Endothelial cell of umbilical vein (primary cell): ENCODE data around the gene KIF21B. TPM values are rescaled to one million over a fixed set of nuclear protein-coding genes. Genes with fewer than 3 reads are reported as not detected.

Experiments
- BruUV-seq: library from RNA; stranded (reverse); fragments of 400-500 nt; replicated peaks from 2 replicates; lab custom pipeline; 2021; lab: Mats Ljungman, UMichigan
- CTCF ChIA-PET: fragments of 300-600, 350-600 bp; sonication (Branson Sonifier 250); formaldehyde crosslinking; loops from one replicate; lab custom pipeline; 2021; ENCODE audit warnings: antibody characterized with exemption, inconsistent platforms; lab: Charles Lee
- POLR2A ChIA-PET: fragments of 300-600, 350-600 bp; sonication (Branson Sonifier 250); formaldehyde crosslinking; loops from one replicate; lab custom pipeline; 2021; ENCODE audit warnings: antibody characterized with exemption, inconsistent platforms; lab: Charles Lee
- DNase-seq: peaks from one replicate; pipeline ENCODE4 v3.0.0-alpha.2; 2011; ENCODE audit warnings: low read depth, low spot score
- FAIRE-seq: peaks from 2 replicates; lab custom pipeline; 2011; peaks lifted over from hg19 to GRCh38; lab: Jason Lieb, UNC
- H2AFZ ChIP-seq: 2 replicates; pipeline ENCODE4 v1.6.0; 2012; ENCODE audit warnings: low read depth, low read length, control low read depth, inconsistent platforms
- H3K27ac ChIP-seq: 2 replicates; pipeline ENCODE4 v1.5.1; 2011; ENCODE audit warnings: low read depth, mild to moderate bottlenecking, control low read depth, low read length, moderate library complexity; ENCODE audit not compliant: insufficient read depth
- H3K27me3 ChIP-seq, 2 experiments: 2 replicates each; pipeline versions ENCODE4 v1.6.0 to v1.6.1; 2011; ENCODE audit warnings: low read length in 2 of 2, mixed read lengths in 1 of 2; ENCODE audit not compliant: control insufficient read depth in 2 of 2, insufficient read depth in 2 of 2
- H3K36me3 ChIP-seq, 2 experiments: 2 replicates in 1 of 2; 3 replicates in 1 of 2; pipeline ENCODE4 v1.5.1; 2011; ENCODE audit warnings: low read length in 2 of 2, mild to moderate bottlenecking in 1 of 2, moderate library complexity in 1 of 2; ENCODE audit not compliant: control insufficient read depth in 2 of 2, insufficient read depth in 2 of 2; ENCODE audit errors: extremely low read depth in 1 of 2
- H3K4me1 ChIP-seq: 3 replicates; pipeline ENCODE4 v1.5.1; 2011; ENCODE audit warnings: mild to moderate bottlenecking, low read length; ENCODE audit not compliant: control insufficient read depth, insufficient read depth; ENCODE audit errors: extremely low read depth
- H3K4me2 ChIP-seq: 2 replicates; pipeline ENCODE4 v1.6.1; 2011; ENCODE audit warnings: low read length, control low read depth, mixed read lengths; ENCODE audit not compliant: insufficient read depth
- H3K4me3 ChIP-seq, 3 experiments: fragments of 200-600 bp in 1 of 3; sonication (generic), shearing (Covaris generic) in 1 of 3; replicated peaks in 1 of 3; 2 replicates each; pipeline ENCODE4 v1.5.1; 2011 to 2016; ENCODE audit warnings: control low read depth in 3 of 3, low read length in 3 of 3, mild to moderate bottlenecking in 2 of 3, inconsistent platforms in 1 of 3, low read depth in 1 of 3, moderate library complexity in 1 of 3; ENCODE audit not compliant: insufficient read depth in 1 of 3
- H3K79me2 ChIP-seq: 2 replicates; pipeline ENCODE4 v1.6.0; 2012; ENCODE audit warnings: low read length, inconsistent platforms; ENCODE audit not compliant: control insufficient read depth, insufficient read depth
- H3K9ac ChIP-seq: replicated peaks from 2 replicates; pipeline ENCODE3; 2011; ENCODE audit warnings: low read length, control low read depth; ENCODE audit not compliant: insufficient read depth; ENCODE audit errors: extremely low read depth
- H3K9me1 ChIP-seq: replicated peaks from 3 replicates; pipeline ENCODE4 v1.6.0; 2011; ENCODE audit warnings: mild to moderate bottlenecking, low read length; ENCODE audit not compliant: control insufficient read depth, insufficient read depth; ENCODE audit errors: extremely low read depth
- H3K9me3 ChIP-seq: replicated peaks from 2 replicates; pipeline ENCODE4 v1.5.1; 2012; ENCODE audit warnings: low read length, inconsistent platforms; ENCODE audit not compliant: control insufficient read depth, insufficient read depth
- H4K20me1 ChIP-seq: replicated peaks from 2 replicates; pipeline ENCODE3; 2011; ENCODE audit warnings: mild to moderate bottlenecking, low read length; ENCODE audit not compliant: control insufficient read depth, insufficient read depth; ENCODE audit errors: extremely low read depth
- EZH2 ChIP-seq: IDR thresholded peaks from 2 replicates; pipeline ENCODE4 v1.6.1; 2012; ENCODE audit warnings: borderline replicate concordance, low read depth, mild to moderate bottlenecking, moderate library complexity, low read length, inconsistent platforms; ENCODE audit not compliant: severe bottlenecking
- FOS ChIP-seq: IDR thresholded peaks from 2 replicates; pipeline ENCODE4 v1.6.1; 2011; ENCODE audit warnings: mild to moderate bottlenecking, low read length, moderate library complexity, borderline replicate concordance; ENCODE audit not compliant: insufficient read depth
- GATA2 ChIP-seq: IDR thresholded peaks from 2 replicates; pipeline ENCODE4 v1.7.0; 2011; ENCODE audit warnings: low read depth, mild to moderate bottlenecking, moderate library complexity, mixed read lengths, low read length; ENCODE audit not compliant: insufficient read length, insufficient read depth
- JUN ChIP-seq: IDR thresholded peaks from 2 replicates; pipeline ENCODE4 v1.6.1; 2011; ENCODE audit warnings: borderline replicate concordance, low read depth; ENCODE audit not compliant: insufficient read length, insufficient read depth
- MYC ChIP-seq: IDR thresholded peaks from one replicate; pipeline ENCODE4 v1.6.1; 2011; ENCODE audit warnings: mild to moderate bottlenecking, low read depth, low read length
- POLR2A ChIP-seq: IDR thresholded peaks from 2 replicates; pipeline ENCODE4 v1.6.1; 2012; ENCODE audit warnings: low read depth, mild to moderate bottlenecking, control low read depth, low read length
- POLR2AphosphoS5 ChIP-seq: IDR thresholded peaks from 2 replicates; pipeline ENCODE4 v1.6.1; 2012; ENCODE audit warnings: low read depth, mild to moderate bottlenecking, control low read depth, low read length, moderate library complexity; ENCODE audit not compliant: insufficient read depth
- dilution Hi-C: fragments of 300-500 bp; cut with MboI; formaldehyde crosslinking; loops from one replicate; pipeline ENCODE4 v1.15.0; 2019; ENCODE audit warnings: low sequenced_read_pairs; ENCODE audit not compliant: extremely low pct_ligation_motif_present
- intact Hi-C: fragments of 100-400 bp; cut with micrococcal nuclease; formaldehyde crosslinking; loops from one replicate; pipeline ENCODE4 v1.10.0; 2022
- polyA plus RNA-seq, 4 experiments: library from polyadenylated mRNA; depleted of rRNA in 3 of 4; stranded (reverse) in 3 of 4; unstranded in 1 of 4; fragments of >200 nt; gene quantifications; 2 replicates each; pipeline versions ENCODE4 v1.2.1 to v1.2.3, GENCODE V29; 2011 to 2012; ENCODE audit warnings: missing spikeins in 1 of 4
- total RNA-seq: library from RNA; stranded (reverse); gene quantifications from 2 replicates; pipeline ENCODE4 v1.2.3, GENCODE V29; 2021
- TF ChIP-seq, protein P1 (sequence below): IDR thresholded peaks from 2 replicates; pipeline ENCODE4 v1.6.1; 2011; ENCODE audit not compliant: insufficient read depth, insufficient read length
- TF ChIP-seq, protein P2 (sequence below), 2 donors: IDR thresholded peaks; 1 replicate in 1 of 2; 2 replicates in 1 of 2; pipeline ENCODE4 v1.5.1; 2011; ENCODE audit warnings: low read length in 2 of 2, mild to moderate bottlenecking in 2 of 2, moderate library complexity in 2 of 2, control low read depth in 1 of 2, inconsistent platforms in 1 of 2, low read depth in 1 of 2; ENCODE audit not compliant: insufficient read depth in 1 of 2; ENCODE audit errors: extremely low read depth in 1 of 2

Gene KIF21B
- total and polyA plus RNA-seq, 2 donors (not counting 3 experiments of a cell fraction or from before 2014, with no cell fraction given): 1.9 to 4.4 TPM

DNA sequence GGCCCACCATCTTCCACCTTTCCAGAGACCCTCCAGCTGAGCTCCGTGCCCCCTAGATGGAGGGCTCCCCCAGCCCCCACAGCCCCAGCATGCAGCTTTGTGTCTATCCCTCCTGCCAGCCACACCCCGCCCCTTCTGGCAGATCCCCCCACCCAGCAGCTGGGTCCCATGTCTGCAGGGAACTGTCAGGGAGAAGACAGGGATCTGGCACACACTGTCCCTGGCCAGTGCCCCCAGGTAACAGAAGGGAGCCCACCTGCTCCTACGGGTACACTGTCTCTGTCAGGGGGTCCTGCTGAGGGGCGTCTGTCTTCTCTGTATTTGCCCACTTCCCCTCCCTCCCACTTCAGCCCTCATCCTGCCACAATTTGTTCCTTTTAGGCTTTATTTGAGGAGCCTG, 11.2 kb upstream of the KIF21B start:
- BruUV-seq: no TSS peak
- Histone ChIP-seq H2AFZ (no peak overlapping the region), H3K36me3 (no peaks in the 10 kb centered on the region), H3K9ac (no peak overlapping the region), H3K9me3 (no peaks in the 10 kb centered on the region), H3K27ac (no peak overlapping the region), H3K9me1 (no peaks in the 10 kb centered on the region), H3K4me2 (no peak overlapping the region), H3K27me3 (peaks cover 8 to 10% of the 10 kb centered on the region in 2 experiments), H3K4me3 (no peak overlapping the region), H4K20me1 (no peaks in the 10 kb centered on the region), H3K79me2 (no peaks in the 10 kb centered on the region), H3K4me1 (no peaks in the 10 kb centered on the region)
- dilution Hi-C loops: no loop called here
- FAIRE-seq (no peak), DNase-seq (no peak)
- ChIA-PET POLR2A (no interaction called here), CTCF (interaction anchor here (0.6 to 19.4 kb wide), 6 partner anchors 9 to 59 kb away, joined by 3 to 586 read pairs (median 4); partner anchors contain the start of gene KIF21B)
- intact Hi-C loops: no loop called here
- TF ChIP-seq POLR2AphosphoS5 (no peak), GATA2 (no peak), EZH2 (no peak), FOS (no peak), JUN (no peak), MYC (no peak), POLR2A (no peak)
- TF ChIP-seq, protein P1, sequence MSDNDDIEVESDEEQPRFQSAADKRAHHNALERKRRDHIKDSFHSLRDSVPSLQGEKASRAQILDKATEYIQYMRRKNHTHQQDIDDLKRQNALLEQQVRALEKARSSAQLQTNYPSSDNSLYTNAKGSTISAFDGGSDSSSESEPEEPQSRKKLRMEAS: no peak
- TF ChIP-seq, protein P2, sequence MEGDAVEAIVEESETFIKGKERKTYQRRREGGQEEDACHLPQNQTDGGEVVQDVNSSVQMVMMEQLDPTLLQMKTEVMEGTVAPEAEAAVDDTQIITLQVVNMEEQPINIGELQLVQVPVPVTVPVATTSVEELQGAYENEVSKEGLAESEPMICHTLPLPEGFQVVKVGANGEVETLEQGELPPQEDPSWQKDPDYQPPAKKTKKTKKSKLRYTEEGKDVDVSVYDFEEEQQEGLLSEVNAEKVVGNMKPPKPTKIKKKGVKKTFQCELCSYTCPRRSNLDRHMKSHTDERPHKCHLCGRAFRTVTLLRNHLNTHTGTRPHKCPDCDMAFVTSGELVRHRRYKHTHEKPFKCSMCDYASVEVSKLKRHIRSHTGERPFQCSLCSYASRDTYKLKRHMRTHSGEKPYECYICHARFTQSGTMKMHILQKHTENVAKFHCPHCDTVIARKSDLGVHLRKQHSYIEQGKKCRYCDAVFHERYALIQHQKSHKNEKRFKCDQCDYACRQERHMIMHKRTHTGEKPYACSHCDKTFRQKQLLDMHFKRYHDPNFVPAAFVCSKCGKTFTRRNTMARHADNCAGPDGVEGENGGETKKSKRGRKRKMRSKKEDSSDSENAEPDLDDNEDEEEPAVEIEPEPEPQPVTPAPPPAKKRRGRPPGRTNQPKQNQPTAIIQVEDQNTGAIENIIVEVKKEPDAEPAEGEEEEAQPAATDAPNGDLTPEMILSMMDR (IDR thresholded peaks at IDR 0.05; ENCODE audit: extremely low read depth in 1 of 2, insufficient read depth in 1 of 2, low read depth in 1 of 2, low read length in 2 of 2): no peak
